Ovary (tissue), 9 donors: ENCODE measurements around the gene ZNF639. TPM values are rescaled to one million over a fixed set of nuclear protein-coding genes. Genes with fewer than 3 reads are reported as not detected.

Source experiments
- DNase-seq, 5 donors: peaks; one replicate each; pipeline ENCODE4 v3.0.0-alpha.2; 2019 to 2020
- H3K27ac ChIP-seq, 2 donors: fragments of 200-600 bp; one replicate each; pipeline versions ENCODE4 v1.5.1 to v1.8.0; 2019 to 2022
- H3K27me3 ChIP-seq: fragments of 200-600 bp; one replicate; pipeline ENCODE4 v1.8.0; 2022
- H3K36me3 ChIP-seq: fragments of 200-600 bp; sonication (generic); one replicate; pipeline ENCODE4 v1.5.1; 2019
- H3K4me1 ChIP-seq: one replicate; pipeline ENCODE4 v1.8.1; 2013; ENCODE audit warnings: mild to moderate bottlenecking, moderate library complexity; ENCODE audit not compliant: insufficient read depth
- H3K4me3 ChIP-seq: fragments of 200-600 bp; sonication (generic); one replicate; pipeline ENCODE4 v1.5.1; 2017
- H3K9me3 ChIP-seq, 2 donors: fragments of 200-600 bp in 1 of 2; sonication (generic) in 1 of 2; one replicate each; pipeline versions ENCODE4 v1.5.1 to v1.8.1; 2013 to 2019; ENCODE audit warnings: mild to moderate bottlenecking in 1 of 2, moderate library complexity in 1 of 2
- EP300 ChIP-seq: sonication (generic); formaldehyde crosslinking; IDR thresholded peaks from one replicate; pipeline ENCODE4 v1.6.1; 2017; ENCODE audit warnings: antibody characterized with exemption
- POLR2A ChIP-seq: fragments of 450-650 bp; IDR thresholded peaks from one replicate; pipeline ENCODE4 v1.6.1; 2017; ENCODE audit warnings: antibody characterized with exemption, mild to moderate bottlenecking, moderate library complexity
- WGBS, 3 donors: extraction: QIAGEN DNeasy Blood & Tissue Kit in 1 of 3; methylation state at CpG; one replicate each; pipeline versions ENCODE4 v1.1.5 to v1.1.7; 2013 to 2017; 5-methylcytosine and 5-hydroxymethylcytosine counted together
- intact Hi-C, 4 donors: fragments of 100-400 bp; cut with DNase I; formaldehyde crosslinking; loops; one replicate each; pipeline versions ENCODE4 v1.11.0 to v1.15.1; 2022 to 2023
- polyA plus RNA-seq, 2 donors: library from polyadenylated mRNA; stranded (reverse); fragments of 200-250 nt in 1 of 2; fragments of 350-450 nt in 1 of 2; fragmentation: Illumina TruSeq in 1 of 2; extraction: RNeasy Lipid Tissue Mini Kit (QIAGEN cat#74804) in 1 of 2; gene quantifications; one replicate each; pipeline ENCODE4 v1.2.3, GENCODE V29; 2013 to 2014
- total RNA-seq, 7 donors: library from RNA; depleted of rRNA in 2 of 7; stranded (reverse); fragments of >200 nt in 2 of 7; fragmentation: NEBNext Ultra II Directional in 3 of 7; extraction: Animal tissue kit (Norgen Biotek cat#: 25700) in 3 of 7; gene quantifications; one replicate each; pipeline versions ENCODE4 v1.1.0 to v1.2.4, GENCODE V29; 2016 to 2023
- TF ChIP-seq, protein P1 (sequence below), 3 donors: fragments of 450-650 bp in 2 of 3; fragments of 200-600 bp in 1 of 3; IDR thresholded peaks; one replicate each; pipeline versions ENCODE4 v1.5.1 to v1.8.0; 2016 to 2022; ENCODE audit warnings: antibody characterized with exemption in 3 of 3, mild to moderate bottlenecking in 1 of 3
- donor health status: DM: no; HTN: no; CAD: no; lungs with moderate emphysema.
- donor health status: DM: no; HTN: no; CAD: no.
- donor health status: Bipolar disorder and iron deficiency.
- donor health status: DM: yes; HTN: yes; CAD: no.
- donor health status: DM: no; HTN: no; CAD: no.
- donor health status: DM: yes; HTN: yes; CAD: no.

The ZNF639 gene
- total and polyA plus RNA-seq, 9 donors = 32.7 to 45.2 (median 37.3) TPM

DNA sequence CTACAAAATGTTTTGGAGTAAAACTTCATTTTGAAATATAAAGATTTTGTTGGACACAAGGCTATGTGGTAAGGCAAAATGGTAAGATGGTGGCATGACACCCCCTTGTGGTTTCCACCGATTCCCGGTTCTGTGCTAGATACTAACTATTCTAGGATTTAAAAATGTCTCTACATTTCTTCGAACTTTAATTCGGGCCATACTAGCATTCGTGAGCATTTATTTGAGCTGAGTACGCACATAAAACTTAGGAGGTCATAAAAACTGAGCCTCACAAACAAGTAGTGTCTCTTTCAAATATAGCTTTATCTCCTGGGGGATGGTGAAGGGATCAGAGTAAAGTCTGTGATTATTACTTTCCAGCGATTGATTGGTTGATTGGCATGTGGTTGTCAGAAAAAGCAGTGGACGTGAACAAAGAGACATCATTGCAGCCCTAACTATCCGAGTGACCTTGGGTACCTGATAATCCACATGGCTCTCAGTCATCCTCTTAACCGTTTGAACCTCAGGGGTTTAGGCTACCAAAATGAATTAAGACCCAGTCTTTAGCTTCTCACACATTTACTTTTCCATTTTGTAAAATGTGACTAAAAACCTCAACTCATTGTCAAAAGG is 1.1 kb upstream of the ZNF639 start:
- DNase-seq = peak in 3 of 5 donors; percentile 21 to 66 (median 31)
- intact Hi-C loops = loop anchor here in 3 of 4 donors (5.0 kb wide), 2 partner anchors 174 to 304 kb away; partner anchors contain the start of gene PIK3CA (in 2 of the 3)

DNA sequence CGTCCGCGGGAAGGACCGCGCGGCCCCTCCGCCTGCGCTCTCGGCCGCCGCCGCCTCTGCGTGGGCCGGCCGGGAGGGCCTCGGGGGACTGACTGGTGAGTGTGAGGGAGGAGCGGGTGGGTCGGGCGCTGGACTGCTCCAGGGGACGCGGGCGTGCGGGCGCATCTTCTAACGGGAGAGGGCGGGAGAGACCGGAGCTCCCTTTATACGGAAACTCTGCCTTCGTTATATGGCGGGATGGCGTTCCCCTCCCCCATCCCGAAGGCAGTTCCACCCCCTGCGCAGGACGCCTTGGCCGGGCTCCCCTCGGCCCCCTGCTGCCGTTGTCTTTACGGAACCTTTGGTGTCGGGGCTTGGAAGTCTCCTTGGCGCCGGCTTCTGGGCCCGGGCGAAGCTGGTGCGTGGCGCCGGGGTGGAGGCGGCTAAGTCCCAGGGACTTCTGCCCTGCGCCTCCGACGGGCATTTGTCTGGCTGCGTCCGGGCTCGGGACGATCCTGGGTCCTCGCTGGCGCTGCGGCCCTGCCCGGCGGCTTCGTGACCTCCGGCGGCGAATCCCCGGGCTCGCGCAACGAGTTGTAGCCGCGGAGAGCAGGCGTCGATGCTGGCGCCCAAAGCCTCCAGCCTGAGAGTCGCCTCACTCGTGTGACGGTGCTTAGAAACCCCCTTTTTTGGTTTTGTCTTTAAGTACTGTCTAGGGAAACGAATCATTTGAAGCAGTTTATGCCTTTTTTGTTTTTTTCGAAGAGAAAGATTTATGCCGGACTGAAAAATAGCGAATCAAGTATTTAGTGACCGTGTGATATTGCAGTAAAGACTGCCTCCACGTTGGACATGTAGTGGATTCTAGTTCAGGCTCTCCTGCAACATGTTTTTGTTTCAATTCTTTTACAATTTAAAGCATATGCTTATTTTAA is 623 bp downstream of the ZNF639 start:
- H3K4me1 ChIP-seq = peaks cover 3% of the 10 kb centered on the region
- TF ChIP-seq, protein P1, sequence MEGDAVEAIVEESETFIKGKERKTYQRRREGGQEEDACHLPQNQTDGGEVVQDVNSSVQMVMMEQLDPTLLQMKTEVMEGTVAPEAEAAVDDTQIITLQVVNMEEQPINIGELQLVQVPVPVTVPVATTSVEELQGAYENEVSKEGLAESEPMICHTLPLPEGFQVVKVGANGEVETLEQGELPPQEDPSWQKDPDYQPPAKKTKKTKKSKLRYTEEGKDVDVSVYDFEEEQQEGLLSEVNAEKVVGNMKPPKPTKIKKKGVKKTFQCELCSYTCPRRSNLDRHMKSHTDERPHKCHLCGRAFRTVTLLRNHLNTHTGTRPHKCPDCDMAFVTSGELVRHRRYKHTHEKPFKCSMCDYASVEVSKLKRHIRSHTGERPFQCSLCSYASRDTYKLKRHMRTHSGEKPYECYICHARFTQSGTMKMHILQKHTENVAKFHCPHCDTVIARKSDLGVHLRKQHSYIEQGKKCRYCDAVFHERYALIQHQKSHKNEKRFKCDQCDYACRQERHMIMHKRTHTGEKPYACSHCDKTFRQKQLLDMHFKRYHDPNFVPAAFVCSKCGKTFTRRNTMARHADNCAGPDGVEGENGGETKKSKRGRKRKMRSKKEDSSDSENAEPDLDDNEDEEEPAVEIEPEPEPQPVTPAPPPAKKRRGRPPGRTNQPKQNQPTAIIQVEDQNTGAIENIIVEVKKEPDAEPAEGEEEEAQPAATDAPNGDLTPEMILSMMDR (IDR thresholded peaks at IDR 0.05) = no peak
- TF ChIP-seq EP300 (no peak), POLR2A (no peak)
- intact Hi-C loops = loop anchor here in 3 of 4 donors (1.0 to 5.0 kb wide), 3 partner anchors 25 to 306 kb away; partner anchors contain the start of gene PIK3CA (in 2 of the 3)
- H3K27ac ChIP-seq = peak overlapping the region; percentile 95 to 96
- no peaks in the 10 kb centered on the region for H3K27me3 ChIP-seq
- H3K9me3 ChIP-seq = no peaks in the 10 kb centered on the region
- WGBS, 3 donors = 0 to 1% (median 1%) methylated on average over 56 to 81 of the region's 81 CpGs
- peak; percentile 64 to 82 (median 75) for DNase-seq
- H3K36me3 ChIP-seq = no peaks in the 10 kb centered on the region
- H3K4me3 ChIP-seq = peak overlapping the region; percentile 77

More for the DNA sequence above, 1.1 kb upstream of the ZNF639 start:
- Histone ChIP-seq H3K4me3 (peak overlapping the region; percentile 77), H3K27me3 (no peaks in the 10 kb centered on the region), H3K27ac (peak overlapping the region; percentile 17 to 95), H3K9me3 (no peaks in the 10 kb centered on the region), H3K36me3 (no peaks in the 10 kb centered on the region), H3K4me1 (peaks cover 3% of the 10 kb centered on the region)
- 8 to 12% (median 8%) methylated on average over 10 of the region's 10 CpGs for WGBS, 3 donors
- TF ChIP-seq, protein P1 (IDR thresholded peaks at IDR 0.05) = peak in 2 of 3 donors; percentile 26 to 59
- TF ChIP-seq EP300 (no peak), POLR2A (no peak)

DNA sequence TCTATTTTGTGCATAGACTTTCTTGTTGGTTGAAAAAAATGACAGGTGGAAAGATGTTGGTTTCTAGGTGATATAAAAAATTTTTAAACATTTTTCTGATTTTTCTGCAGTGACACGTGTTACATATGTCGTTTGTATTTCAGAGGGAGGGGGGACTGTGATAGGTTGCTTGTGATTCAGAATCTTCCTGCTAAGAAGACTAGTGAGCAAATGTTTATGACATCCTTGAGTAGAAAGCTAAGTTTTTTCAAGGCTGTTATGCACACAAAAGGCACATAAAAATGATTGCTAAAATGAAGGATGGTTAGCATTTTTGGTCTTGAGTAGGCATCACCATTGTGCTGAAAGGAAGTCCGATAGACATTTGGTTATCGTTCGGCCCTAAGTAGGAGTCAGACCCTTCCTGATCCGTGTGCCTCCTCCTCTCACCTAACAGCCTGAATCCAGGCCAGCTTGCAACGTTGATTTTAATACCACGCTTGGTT is 1.5 kb downstream of the ZNF639 start:
- no peak for TF ChIP-seq POLR2A
- no peak for TF ChIP-seq EP300
- TF ChIP-seq, protein P1 (IDR thresholded peaks at IDR 0.05) = no peak
- peak overlapping the region; percentile 77 for H3K4me3 ChIP-seq
- no peaks in the 10 kb centered on the region for H3K36me3 ChIP-seq
- no peak overlapping the region for H3K27ac ChIP-seq
- intact Hi-C loops = loop anchor here in 3 of 4 donors (5.0 kb wide), 2 partner anchors 177 to 307 kb away; partner anchors contain the start of gene PIK3CA (in 2 of the 3)
- no peak for DNase-seq
- no peaks in the 10 kb centered on the region for H3K9me3 ChIP-seq
- H3K4me1 ChIP-seq = peaks cover 3% of the 10 kb centered on the region
- no peaks in the 10 kb centered on the region for H3K27me3 ChIP-seq
- 1 to 2% (median 2%) methylated on average over 8 of the region's 8 CpGs for WGBS, 3 donors

DNA sequence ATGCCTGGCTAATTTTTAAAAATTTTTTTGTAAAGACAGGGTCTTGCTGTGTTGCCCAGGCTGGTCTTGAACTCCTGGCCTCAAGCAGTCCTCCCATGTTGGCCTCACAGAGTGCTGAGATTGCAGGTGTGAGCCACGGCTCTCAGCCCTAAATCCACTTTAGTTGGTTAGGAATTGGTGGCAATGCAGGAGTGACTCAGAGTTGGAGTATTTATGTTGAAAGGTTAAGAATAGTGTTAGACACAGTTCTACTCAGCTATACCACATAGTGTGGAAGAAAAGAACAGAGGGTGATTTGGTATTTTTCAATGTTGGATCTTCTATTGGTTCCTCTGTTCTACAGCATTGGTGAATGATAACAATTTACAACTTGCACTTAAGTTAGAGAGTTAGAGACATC is 7.6 kb downstream of the ZNF639 start:
- Histone ChIP-seq H3K4me1 (no peaks in the 10 kb centered on the region), H3K4me3 (no peak overlapping the region), H3K9me3 (no peaks in the 10 kb centered on the region), H3K27me3 (no peaks in the 10 kb centered on the region), H3K36me3 (peaks cover 4% of the 10 kb centered on the region), H3K27ac (no peak overlapping the region)
- intact Hi-C loops = no loop called here
- no peak for DNase-seq
- WGBS, 3 donors = 85 to 97% (median 96%) methylated on average over 1 of the region's 1 CpG
- TF ChIP-seq POLR2A (no peak), EP300 (no peak)
- TF ChIP-seq, protein P1 (IDR thresholded peaks at IDR 0.05) = no peak
